GM19467 (cell line): Measurements from ENCODE around the gene AMBP.

Source experiments
- ATAC-seq: cut with Tn5 transposase; IDR thresholded peaks from one replicate; pipeline ENCODE4 v1.9.1; 2021; ENCODE audit warnings: mild to moderate bottlenecking, moderate library complexity; ENCODE audit not compliant: unreplicated experiment

The AMBP gene

DNA sequence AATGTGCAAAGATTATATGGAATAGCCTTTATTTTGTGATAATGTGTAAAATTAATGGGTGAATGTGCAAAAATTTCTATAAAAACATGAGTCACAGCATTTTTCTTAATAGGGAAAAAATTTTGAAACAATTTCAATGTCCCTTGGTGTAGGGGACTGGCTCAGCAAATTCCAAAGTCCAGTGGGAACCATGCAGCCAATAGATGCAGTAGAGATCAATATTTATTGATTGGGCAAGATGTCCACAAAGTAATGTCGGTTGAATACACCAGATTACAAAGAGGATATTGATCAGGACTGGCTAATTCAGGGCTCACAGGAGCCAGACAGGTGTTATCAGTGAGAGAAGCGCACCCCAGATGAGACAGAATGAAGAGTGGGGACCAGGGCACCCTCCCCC, 62.5 kb downstream of the AMBP start:
- no peak for ATAC-seq

DNA sequence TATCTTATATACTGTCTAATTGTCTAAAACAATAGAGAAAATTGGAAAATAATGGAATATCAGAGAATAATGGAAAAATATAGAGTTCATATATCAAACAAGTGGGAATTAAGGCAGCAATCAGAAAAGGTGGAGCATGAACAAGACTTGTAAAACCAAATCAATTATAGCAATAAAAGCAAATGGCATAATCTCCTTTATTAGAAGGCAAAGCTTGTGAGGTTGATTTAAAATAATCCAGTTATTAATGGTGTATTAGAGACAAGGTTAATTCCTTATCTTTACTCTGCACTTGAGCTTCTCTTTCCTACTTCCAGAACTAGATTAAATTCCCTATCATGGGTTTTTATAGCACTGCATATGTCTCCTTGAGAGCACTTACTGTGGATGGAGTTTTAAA, 64.1 kb downstream of the AMBP start:
- no peak for ATAC-seq

DNA sequence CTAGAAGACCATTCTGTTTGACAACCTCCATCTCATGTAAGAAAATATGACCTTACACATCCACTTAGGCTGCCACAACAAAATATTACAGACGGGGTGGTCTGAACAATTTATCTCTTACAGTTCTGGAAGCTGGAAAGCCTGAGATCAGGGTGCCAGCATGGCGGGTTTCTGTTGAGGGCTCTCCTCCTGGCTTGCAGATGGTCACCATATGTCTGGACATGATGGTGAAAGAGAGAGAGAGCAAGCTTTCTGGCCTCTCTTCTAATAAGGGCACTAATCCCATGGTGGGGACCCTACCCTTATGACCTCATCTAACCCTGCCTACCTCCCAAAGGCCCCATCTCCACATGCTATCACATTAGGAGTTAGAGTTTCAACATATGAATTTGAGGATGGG, 66.0 kb downstream of the AMBP start:
- ATAC-seq: no peak

DNA sequence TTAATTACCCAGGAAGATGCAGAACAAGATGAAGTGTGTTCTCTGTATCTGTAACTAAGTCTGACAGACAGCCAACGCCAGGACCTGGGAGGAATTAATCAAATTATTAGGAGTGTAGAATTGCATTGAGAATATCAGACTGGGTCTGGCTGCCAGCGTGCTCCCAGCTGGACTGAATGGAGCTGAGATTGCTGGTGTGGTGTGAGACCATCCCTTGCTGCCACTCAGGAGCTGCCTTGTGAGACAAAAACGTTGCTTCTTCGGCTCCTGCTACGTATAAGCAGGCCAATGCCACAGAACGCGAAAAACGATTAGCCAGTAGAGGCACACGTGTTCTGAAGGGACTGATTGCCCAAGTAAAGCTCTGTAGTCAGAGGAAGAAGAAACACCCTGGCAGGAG, 66.8 kb downstream of the AMBP start:
- no peak for ATAC-seq
